Amniotic epithelial cell (primary cell): ENCODE data around the gene SYCE3.
"Not testable (repeated sequence)": the region's sequence is repeated elsewhere in the genome, so short reads cannot be mapped to it uniquely, and the experiment has no call there.

ENCODE experiments used
- DNase-seq: peaks from one replicate; pipeline ENCODE4 v3.0.0-alpha.2; 2010; ENCODE audit warnings: low read depth

The SYCE3 gene

DNA sequence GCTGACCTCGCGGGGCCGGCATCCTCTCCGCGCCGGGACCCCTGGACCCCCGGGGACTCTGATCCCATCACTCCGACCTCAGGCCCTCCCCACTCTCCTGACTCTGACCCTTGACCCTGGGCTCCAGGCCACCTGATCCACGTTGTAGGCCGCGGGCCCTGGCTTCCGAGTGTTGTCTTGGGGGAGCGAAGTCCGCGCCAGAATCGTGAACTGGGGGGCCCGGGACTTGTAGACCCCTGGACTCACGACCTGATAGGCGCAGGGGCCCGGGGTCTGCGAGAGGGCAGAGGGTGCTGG is 32.2 kb downstream of the SYCE3 start:
- no peak for DNase-seq

DNA sequence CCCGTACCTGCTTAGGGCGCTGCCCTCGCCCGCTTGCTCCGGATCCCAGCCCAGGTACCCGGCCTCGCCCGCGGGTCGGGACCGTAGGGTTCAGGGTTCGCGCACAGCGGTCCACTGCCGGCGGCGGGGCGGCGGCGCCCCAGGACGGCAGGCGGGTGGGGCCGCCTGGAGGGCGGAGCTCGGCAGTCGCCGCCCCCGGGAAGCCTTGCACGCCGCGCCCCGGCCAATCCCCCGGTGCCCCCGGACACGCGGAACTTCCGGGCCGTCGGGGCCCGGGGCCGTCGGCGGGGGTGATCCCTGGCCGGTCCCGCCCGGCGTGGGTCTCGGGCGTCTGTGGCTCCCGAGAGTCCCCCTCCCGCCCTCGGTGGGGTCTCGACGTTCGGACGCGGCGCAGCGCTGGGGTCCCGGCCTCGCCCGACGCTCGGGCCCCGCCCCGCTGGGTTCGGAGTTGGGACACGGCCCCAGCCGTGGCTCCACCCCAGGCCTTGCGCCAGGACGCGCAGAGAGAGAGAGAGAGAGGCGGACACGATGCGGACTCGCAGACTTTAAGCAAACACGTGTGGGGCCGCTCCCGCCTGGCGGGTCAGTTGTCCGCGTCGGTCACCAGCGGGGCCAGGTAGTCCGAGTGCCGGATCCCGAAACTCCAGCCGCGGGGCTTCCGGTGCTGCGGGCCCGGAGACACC is 32.7 kb downstream of the SYCE3 start, which contains the start of gene TYMP:
Gene TYMP (minus strand): TSS at position 116 of the 683 bp plus-strand sequence. CDS start 303 bp downstream, outside the sequence.
- peak; percentile 89 for DNase-seq

DNA sequence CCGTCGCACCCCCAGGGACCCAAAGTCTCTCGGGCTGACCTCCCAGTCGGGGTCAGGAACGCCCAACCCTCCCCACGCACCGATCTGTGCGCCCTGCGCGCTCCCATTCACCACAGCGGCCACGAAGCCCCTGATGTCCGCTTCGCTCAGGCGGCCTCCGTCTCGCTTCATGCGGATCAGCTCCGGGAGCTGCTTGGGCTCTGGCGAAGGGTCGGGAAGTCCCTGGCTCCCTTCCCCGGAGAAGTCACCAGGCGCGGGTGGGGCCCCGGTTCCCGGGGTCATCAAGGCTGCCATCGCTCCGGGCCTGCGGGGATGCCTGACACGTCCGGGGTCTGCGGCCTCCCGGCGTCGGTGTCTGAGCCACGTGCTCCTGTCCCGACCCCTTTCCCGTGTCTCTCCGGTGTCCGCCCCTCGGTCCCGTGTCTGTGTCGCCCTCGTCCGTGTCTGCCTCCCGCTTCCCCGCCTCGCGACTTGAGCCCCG is 33.3 kb downstream of the SYCE3 start:
- DNase-seq = no peak

DNA sequence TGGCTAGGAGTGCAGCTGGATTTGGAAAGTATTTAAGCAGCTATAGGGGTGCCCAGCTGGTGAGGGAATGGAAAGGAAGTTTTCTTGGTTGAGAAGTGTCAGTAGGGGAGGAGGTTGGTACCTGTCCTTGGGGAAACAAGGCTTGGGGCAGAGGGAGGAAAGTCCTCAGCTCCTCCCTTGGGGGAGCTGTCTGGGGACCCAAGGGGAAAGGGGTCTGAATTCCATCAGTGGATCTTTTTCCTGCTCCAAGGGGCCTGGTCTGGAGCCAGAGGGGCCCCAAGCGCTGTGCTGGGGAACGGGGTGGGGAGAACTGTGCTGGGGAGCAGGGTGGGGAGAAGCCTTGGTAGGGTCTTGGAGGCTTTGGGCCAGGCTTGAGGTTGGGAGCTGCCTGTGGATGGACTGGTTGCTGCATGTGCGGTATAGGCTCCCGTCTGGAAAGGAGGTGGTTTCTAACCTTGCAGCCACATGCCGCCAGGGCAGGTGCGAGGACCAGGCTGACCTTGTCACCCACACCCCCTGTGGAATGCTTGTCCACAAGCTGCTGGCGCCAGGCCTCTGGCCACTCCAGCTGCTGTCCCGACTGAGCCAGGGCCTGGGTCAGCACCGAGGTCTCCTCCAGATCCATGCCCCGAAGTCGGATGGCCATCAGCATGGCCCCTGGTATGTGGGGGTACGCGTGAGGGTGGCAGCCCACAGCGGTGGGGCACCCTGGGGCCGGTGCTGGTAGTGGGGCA is 33.9 kb downstream of the SYCE3 start:
- no peak for DNase-seq

DNA sequence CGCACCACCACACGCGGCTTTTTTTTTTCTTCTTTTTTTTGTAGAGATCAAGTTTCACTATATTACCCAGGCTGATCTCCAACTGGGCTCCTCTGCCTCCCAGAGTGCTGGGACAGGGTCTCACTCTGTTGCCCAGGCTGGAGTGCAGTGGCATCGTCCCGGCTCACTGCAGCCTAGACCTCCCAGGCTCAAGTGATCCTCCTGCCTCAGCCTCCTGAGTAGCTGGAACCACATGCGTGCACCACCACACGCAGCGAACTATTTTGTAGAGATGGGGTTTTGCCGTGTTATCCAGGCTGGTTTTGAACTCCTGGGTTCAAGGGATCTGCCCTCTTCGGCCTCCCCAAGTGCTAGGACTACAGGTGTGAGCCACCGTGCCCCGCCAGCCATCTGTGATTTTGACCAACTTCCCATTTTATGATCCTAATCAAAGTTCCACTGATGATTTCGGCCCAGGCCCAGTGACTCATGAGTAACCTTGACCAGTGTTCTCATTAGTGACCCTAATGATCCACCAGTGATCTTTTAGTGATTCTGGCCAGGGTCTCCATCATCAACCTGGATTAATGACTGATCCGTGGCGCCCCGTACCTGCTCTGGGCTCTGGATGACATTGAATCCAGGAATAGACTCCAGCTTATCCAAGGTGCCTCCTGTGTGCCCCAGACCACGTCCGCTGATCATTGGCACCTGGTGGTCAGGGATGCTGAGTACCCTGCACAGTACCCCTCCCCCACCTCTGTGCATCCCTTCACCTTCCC is 34.6 kb downstream of the SYCE3 start:
- no peak for DNase-seq

DNA sequence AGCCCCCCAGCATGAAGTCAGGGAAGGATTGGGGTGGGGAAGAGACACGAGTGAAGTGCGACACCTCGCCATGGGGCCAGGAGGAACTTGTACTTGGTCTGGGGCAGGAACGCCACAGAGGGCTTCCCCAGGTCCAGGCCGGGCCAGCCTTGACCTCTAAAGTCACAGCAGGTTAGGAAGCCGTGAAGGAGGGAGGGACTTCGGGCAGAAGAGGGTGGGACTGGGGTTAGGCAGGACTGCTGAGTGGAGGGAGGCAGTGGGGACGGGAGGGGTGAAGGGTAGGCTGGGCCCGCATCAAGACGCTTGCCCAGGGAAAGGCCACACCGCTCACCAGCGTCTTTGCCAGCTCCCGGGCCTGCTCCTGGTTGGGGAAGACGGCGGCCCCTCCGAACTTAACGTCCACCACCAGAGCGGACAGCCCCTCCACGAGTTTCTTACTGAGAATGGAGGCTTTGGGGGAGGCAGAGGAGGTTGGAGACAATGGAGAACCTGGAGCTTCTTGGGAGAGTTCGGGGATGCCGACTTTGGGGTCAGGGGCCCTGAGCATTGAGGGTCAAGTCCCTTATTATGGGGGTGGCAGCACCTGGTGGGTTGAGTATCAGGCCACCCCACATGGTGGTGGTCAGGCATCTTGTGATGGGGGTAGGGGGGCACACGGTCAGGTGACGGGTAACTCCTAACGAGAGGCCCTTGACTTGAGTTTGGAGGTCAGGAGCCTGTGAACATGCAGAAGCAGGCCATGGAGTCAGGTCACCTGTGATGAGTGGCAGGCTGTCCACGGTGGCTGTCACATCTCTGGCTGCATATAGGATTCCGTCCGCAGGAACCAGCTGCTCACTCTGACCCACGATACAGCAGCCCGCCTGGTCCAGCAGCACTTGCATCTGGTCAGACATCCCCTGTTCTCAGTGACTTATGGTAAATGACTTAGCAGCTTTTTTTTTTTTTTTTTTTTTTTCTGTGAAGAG is 35.6 kb downstream of the SYCE3 start:
- peak; percentile 65 for DNase-seq

DNA sequence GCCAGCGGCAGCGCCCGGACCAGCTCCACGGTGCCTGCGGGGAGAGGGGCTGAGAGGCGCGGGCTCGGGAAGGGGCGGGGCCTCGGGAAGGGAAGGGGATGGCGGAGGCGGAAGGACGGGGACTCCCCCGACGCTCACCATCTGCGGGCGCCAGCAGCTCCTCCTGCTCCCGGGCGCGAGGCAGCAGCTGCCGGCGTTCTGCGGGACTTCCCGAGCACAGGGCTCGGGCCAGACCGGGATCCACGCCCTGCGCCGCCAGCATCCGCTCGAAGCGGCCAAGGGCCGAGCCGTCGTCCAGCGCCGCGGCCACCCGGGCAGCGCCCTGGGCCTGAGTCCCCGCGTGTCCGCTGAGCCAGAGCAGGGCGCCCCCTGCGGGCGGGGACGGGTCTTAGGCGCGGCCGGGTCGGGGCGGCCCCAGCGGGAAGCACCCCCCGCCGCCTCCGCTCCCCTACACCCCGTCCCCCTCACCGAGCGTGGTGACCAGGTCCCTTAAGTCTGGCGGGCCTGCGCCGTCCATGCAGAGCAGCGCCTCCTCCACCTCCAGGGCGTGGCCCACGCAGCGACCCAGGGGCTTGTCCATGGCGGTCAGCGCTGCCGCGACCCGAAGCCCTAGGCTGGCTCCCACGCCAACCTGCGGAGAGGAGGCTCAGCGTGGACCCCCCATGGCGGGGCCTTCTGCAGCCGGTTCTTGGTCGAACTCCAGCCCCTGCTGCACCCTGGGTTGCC is 36.4 kb downstream of the SYCE3 start:
- peak; percentile 64 for DNase-seq

DNA sequence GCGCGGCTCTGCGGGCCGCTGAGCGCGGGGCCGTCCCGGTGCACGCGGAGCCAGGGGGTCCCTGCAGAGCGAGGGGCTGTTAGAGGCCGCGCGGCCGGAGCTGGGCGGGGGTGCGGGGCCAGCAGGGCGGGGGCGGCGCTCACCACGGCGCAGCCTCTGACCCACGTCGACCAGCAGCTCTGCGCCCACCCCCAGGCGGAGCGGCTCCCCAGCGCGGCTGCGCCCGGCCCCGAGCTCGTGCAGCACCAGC is 36.9 kb downstream of the SYCE3 start:
- DNase-seq = no peak

DNA sequence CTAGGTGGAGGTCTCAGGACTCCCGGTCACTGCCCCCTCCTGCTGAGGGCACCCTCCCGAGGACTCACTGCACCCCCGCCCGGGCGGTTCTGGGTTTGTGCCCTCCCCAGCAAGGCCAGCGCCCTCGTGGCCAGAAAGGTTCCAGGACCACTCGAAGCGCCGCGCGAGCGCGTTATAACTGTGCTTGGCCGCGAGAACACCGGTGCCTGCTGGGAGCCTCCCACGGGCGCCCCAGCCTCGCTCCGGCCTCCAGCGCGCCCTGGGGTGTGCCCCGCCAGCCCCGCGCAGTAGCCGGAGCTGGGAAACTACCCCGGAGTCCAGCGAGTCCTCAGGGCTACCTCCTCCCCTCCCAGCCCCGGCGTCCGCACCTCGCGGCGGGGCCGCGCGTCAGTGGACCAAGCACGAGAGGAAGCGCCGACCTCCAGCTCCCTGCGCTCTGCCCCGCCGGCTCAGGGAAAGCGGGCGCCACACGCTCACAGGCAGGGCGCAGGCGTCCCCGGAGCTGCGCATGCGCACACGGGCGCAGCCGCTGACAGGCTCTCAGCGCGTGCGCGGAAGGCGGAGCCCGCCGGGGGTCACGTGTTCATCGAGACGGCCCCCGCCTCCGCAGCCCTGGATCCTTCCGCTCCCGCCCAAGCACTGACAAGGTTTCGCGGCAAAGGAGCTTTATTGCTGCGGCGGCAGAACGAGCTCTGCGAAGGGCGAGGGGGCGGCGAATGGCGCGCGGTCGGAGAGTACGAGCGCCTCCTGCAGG is 37.4 kb downstream of the SYCE3 start, which contains the start of gene SCO2:
Gene SCO2 (minus strand): TSS at position 495 of the 754 bp plus-strand sequence. CDS start 1,187 bp downstream, outside the sequence.
- DNase-seq = peak; percentile 96

DNA sequence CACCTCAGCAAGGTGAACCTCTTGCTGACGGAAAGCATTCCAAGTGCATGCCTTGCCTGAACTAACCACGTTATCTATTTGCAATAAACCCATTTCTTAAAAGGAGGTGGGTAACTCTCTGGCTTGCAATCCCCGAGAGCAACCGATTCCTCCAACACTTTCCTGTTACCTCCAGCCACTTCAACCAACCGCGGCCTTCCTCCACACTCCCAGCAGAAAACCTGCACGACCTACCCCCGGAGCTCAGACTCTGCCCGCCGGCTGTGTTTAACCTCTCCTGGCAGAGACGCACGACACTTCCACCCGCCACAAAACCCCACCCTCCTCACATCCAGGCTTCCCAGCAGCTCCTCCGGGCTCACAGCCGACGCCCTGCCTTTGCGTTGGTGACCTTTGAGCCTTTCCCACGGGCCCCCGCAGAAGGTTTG is 38.0 kb downstream of the SYCE3 start:
- DNase-seq = no peak

DNA sequence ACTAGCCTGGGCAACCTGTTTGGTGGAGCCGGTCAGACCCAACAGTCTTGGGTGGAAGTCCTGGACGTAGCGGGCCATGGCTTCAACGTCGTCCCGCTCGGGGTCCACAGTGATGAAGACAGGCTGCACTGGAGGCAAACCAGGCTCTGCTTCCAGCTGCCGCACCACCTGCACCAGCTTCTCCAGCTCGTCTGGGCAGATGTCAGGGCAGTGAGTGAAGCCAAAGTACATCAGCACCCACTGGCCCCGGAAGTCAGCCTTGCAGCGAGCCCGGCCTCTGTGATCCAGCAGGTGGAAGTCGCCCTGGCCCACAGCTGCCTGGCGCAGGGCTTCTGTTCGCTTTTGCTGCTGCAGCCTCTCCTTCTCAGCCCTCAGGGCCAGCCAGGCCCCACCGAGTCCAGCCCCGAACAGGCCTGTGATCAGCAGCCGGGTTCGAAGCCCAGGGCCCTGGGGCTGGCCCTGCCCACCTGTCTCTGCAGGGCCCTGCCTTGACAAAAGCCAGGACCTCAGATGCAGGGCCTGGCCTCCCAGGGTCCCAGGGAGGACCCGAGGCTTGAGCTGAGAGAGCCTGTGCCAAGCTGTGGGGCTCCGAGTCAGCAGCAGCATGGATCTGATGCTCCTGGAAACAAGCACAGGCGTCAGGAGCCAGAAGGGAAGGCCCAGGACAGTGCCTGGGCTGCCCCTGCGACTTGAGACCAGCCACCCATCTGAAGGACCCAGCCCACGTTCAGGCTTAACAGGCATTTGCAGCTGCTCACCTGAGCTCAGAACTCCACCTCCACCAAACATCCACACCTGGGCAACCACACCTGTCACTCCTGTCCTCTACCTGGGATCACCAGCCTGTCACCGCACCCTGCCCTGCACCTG is 38.7 kb downstream of the SYCE3 start:
- DNase-seq = no peak

DNA sequence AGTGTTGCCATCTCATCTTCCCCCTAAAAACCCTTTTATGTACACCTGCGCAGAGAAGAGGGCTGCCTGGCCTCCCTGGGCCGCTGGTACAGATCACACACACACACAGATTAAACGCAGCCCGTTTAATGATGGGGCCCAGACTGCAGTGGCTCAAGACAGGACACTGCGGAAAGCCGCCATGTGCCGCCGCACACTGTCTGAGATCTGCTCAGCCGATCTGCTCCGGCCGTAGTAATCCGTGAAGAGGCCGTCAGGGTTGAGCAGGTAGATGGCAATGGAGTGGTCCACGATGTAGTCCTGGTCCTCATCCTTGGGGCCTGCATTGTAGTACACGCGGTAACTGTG is 39.3 kb downstream of the SYCE3 start:
- no peak for DNase-seq

DNA sequence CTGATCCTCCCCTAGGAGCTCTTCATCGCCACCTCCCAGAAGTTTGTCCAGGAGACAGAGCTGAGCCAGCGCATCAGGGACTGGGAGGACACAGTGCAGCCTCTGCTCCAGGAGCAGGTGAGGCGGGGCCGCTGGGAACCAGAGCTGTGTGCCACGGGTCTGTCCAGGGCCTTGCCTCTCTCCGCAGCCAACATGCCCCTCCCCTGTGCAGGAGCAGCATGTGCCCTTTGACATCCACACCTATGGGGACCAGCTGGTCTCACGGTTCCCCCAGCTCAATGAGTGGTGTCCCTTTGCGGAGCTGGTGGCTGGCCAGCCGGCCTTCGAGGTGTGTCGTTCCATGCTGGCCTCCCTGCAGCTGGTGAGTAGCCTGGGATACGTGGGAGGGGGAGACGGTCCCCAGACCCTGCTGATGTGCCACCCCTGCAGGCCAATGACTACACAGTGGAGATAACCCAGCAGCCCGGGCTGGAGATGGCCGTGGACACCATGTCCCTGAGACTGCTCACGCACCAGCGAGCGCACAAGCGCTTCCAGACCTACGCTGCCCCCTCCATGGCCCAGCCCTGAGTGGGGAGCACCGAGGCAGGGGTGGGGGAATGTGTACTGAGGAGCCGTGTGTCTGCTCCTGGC is 39.8 kb downstream of the SYCE3 start:
- no peak for DNase-seq

DNA sequence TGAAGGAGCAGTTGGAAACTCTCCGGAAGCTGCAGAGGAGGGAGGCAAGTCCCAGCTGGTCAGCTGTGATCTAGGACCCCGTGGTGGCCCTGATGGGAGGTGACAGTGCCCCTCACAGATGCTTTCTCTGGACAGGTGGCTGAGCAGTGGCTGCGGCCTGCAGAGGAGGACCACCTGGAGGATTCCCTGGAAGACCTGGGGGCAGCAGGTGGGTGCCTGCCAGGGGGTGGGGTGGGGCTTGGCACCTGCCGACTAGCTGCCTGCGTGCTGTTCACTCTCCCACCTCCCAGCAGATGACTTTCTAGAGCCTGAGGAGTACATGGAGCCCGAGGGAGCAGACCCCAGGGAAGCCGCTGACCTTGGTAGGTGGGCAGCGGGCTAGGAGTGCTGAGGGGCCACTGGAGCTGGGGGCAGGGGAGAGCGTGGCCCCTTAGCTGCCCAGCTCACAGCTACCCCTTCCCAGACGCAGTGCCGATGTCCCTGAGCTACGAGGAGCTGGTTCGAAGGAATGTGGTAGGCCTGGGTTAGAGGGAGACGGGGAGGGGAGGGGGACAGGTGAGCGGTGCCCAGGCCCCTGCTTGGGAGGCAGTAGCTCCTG is 40.4 kb downstream of the SYCE3 start:
- no peak for DNase-seq

DNA sequence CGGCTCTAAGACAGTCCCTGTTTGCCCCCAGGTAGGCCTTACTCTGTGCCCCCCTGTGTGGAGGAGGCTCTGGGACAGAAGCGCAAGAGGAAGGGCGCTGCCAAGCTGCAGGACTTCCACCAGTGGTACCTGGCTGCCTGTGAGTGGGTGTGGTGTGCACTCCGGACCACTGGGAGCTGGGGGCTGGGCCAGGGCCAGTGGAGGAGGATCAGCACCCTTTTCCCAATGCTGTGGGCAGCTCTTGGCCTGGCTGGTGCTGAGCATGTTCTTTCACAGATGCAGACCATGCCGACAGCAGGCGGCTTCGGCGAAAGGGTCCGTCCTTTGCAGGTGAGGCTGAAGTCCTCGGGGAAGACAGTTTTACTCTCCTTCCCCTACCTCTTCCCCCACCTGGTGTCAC is 41.0 kb downstream of the SYCE3 start:
- DNase-seq = no peak

DNA sequence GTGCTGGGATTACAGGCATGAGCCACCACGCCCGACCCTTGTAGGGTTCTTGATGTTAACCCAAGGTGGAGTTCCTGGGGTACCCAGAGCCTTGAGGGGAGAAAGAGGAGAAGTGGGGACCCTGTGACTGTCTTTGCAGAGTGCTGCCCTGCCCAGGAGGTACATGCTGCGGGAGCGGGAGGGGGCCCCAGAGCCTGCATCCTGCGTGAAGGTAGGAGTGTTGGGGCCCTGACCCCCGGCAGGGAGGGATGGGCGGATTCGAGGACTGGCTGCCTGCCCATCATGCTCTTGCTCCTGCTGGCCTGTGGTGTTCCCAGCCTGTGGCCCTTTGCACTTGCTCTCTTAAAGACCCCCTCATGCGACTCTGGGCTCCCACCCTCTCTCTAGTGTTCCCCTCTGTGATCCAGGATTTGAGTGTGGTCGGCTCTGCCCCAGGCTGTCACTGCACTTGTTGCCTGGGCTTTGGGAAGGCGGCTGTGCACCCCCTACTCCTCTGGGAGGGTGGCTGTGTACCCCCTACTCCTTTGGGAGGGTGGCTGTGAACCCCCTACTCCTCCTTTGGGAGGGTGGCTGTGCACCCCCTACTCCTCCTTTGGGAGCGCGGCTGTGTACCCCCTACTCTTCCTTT is 41.8 kb downstream of the SYCE3 start:
- DNase-seq = no peak

DNA sequence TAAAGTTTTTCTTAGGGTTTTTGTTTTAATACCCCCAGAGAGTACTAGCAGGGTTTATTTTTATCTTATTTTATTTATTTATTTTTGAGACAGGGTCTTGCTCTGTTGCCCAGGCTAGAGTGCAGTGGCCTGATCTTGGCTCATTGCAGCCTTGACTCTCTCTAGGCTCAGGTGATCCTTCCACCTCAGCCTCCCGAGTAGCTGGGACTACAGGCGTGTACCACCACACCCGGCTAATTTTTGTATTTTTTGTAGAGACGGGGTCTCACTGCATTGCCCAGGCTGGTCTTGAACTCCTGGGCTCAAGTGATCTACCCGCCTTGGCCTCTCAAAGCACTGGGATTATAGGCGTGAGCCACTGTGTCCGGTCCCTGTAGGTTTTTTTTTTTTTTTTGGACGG is 42.5 kb downstream of the SYCE3 start:
- DNase-seq = not testable (repeated sequence)

DNA sequence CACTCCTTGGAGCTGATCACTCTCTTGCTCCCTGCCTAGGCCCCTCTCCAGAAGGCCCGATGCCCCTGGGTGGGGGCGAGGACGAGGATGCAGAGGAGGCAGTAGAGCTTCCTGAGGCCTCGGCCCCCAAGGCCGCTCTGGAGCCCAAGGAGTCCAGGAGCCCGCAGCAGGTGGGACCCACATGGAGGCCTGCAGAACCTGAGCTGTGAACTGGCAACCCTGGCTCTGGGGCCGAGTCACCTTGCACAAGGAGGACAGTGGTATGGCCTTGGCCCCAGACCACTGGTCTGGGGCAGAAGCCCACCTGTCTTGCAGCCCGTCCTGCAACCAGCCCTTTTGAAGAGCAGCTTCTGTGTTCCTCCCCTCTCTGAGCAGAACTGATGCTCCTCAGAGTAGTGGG is 43.6 kb downstream of the SYCE3 start:
- DNase-seq = no peak
